ENCODE measurements around the gene WBP11. TPM values are rescaled to one million over a fixed set of nuclear protein-coding genes. Genes with fewer than 3 reads are reported as not detected.

WBP11 gene
- polyA plus RNA-seq, 1 donor = 124 TPM

Other genes with a start within 250 kb of the WBP11 start
- 43.7 TPM for gene PLBD1, start 235.6 kb downstream of the WBP11 start, polyA plus RNA-seq (ENCODE audit: insufficient read length)
- gene GUCY2C, start 106.9 kb downstream of the WBP11 start, polyA plus RNA-seq (ENCODE audit: insufficient read length) = 1.1 TPM
- gene C12orf60, start 192 bp upstream of the WBP11 start, polyA plus RNA-seq (ENCODE audit: insufficient read length) = 5.5 TPM
- 2.1 TPM for gene SMCO3, start 10.7 kb upstream of the WBP11 start, polyA plus RNA-seq (ENCODE audit: insufficient read length)
- gene ART4, start 40.0 kb upstream of the WBP11 start, polyA plus RNA-seq (ENCODE audit: insufficient read length) = 0.22 TPM
- 33.9 TPM for gene MGP, start 82.4 kb upstream of the WBP11 start, polyA plus RNA-seq (ENCODE audit: insufficient read length)
- 22.6 TPM for gene ERP27, start 135.1 kb upstream of the WBP11 start, polyA plus RNA-seq (ENCODE audit: insufficient read length)
- 42.8 TPM for gene ARHGDIB, start 158.1 kb upstream of the WBP11 start, polyA plus RNA-seq (ENCODE audit: insufficient read length)
- not detected for gene PDE6H, start 169.6 kb upstream of the WBP11 start, polyA plus RNA-seq (ENCODE audit: insufficient read length)

Data from left kidney (tissue), 1 donor.